HG03139 (cell line): ENCODE data around the gene RABL2A.
A peak's percentile ranks its signal among the peaks of the same experiment; 100 is the strongest.
"Not testable (repeated sequence)": the region's sequence is repeated elsewhere in the genome, so short reads cannot be mapped to it uniquely, and the experiment has no call there.

Experiments
- ATAC-seq: cut with Tn5 transposase; IDR thresholded peaks from one replicate; pipeline ENCODE4 v1.9.1; 2021; ENCODE audit not compliant: unreplicated experiment

RABL2A gene

DNA sequence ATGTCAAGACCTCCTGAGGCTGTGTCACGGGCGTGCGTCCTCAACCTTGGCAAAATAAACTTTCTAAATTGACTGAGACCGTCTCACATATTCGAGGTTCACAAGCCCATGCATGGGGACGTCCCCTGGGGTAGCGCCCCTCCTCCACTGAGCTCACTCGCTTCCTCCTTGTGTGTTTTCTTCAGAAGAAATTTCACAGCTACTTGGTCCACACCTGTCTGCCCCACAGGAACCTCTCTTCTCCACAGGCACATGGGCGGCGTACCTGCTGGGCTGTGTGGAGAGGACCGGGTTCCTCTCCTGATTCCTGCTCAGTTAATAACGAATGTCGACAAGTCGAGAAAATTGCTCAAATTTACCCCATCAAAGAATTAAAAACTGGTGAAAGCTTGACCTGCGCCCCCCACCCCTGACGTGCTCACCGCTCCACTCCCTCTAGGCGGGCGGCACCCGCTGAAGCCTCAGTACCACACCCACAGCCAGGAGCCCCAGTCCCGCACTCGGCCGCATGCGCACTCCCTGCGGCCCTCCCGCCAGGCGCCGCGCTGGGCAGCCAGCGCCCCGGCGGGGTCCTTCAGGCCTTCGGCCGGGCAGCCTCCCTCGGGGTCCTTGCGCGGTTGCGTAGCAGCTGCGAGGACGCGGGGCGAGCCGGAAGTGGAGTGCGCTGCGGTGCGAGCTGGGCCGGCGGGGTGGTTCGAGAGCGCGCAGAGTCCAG lies at the start of gene RABL2A:
Gene RABL2A, plus strand, starts transcription at position 651 of the 715 bp plus-strand sequence. CDS start 1,341 bp downstream, outside the sequence.
- ATAC-seq: peak; percentile 93

DNA sequence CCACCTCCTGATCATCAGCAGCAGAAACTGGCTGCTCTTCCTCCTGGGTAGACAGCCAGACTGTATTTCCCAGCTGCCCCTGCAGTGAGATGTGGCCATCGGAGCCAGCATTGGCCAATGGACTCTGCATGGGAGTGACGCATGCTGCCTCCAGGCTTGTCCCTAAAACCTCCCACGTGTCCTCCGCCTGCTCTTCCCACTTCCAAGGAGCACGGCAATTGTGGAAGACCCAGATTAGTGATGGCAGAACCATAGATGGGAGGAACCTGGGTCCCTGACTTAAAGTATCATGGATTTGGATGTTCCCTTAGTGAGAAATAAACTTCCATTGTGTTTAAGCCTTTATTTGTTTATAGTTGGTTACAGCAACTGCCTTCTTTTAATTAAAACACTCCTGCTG lies 48.6 kb upstream of the RABL2A start:
- ATAC-seq: not testable (repeated sequence)

DNA sequence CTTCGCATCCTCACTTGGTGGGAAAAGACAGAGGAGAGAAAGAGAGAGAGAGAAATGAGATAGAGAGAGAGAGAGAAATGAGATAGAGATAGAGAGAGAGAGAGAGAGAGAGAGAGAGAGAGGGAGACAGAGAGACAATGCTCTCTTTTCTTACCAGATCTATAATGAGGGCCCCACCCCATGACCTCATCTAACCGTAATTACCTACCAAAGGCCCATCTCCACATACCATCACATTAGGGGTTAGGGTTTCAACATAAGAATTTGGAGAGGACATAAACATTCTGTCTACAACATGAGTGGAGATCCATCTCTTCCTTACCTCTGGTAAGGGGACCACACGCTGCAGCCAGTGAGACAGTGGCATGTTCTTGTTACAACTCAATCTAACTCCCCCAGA lies 44.6 kb upstream of the RABL2A start:
- not testable (repeated sequence) for ATAC-seq

DNA sequence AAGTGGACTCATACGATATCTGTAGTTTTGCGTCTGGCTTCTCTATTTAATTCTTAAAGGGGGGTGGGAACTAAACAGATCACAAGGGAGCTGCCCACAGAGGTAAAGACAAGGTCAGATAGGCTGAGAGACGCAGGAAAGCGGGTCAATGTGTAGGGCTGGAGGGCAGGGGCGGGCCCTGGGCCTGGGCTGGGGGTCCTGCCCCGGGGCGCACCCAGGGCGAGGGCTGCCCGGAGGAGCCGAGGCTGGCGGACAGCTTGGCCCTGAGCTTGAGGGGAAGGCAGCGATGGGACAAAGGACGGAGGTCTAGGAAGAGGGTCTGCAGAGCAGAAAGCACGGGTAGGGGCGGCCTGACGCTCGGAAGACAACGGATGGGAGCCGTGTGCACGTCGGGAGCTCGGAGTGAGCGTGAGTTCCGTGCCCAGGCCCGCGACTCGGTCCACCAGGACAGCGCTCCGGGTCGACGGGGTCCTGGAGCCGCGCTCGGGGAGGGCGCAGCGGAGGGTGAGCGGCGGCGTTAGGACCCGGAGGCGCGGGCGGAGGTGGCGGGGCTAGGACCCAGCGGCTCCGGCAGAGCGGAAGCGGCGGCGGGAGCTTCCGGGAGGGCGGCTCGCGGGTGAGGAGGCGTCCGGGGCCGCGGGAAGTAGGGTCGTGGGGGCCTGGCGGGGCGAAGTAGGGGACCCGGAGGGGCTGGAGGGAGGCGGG lies 43.4 kb upstream of the RABL2A start:
- ATAC-seq: not testable (repeated sequence)

DNA sequence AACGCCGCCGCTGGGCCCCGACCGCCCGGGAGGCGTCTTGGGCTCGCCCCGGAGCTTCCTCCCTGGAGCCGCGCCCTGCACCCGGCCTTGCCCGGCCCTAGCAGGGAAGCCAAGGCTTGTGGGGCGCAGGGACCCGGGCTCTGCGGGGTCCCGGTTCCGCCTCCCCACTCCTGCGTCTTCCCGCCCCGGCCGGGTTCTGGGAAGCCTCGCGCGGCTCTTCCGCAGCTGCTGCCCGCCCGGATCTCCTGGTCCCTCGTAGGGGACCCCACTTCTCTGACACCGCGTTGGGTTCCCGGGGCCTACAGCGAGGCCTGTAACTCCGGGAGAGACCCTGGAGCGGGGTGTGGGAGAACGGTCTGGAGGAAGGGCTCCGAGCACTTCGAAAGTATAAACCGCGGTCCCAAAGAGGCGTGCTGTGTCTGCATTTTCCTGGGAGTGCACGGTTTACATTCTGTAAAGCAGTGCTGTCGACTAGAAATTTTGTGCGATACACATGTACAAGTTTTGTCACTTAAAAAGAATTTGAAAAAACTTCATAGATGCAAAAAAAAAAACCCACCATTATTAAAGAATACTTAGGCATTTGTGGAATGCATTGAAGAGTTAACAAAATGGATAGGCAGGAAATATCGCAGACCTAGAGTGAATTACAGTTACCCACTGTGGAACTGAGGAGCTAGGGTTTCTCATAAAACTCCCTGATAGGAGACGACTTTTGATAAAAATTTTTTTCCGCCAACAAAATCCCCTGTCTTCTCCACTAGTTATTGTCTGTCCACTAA lies 42.6 kb upstream of the RABL2A start:
- ATAC-seq: not testable (repeated sequence)

DNA sequence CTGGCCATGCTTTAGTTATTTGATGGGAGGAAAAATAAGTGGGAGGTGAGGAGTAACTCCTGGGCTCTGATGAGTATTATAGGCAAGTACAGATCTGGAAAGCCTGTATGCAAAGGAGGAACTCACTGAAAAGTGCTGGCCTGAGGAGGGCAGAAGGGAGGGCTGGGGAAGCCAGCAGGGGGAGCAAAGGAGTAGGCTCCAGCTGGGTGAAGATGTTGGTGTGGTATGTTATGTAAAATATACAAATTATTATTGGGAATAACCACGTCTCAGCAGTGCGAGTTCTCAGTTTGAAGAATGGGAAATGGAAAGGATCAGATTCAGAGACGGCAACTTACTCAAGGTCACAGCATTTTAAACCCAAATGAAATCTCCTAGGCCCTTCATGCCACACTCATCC lies 39.9 kb upstream of the RABL2A start:
- not testable (repeated sequence) for ATAC-seq

DNA sequence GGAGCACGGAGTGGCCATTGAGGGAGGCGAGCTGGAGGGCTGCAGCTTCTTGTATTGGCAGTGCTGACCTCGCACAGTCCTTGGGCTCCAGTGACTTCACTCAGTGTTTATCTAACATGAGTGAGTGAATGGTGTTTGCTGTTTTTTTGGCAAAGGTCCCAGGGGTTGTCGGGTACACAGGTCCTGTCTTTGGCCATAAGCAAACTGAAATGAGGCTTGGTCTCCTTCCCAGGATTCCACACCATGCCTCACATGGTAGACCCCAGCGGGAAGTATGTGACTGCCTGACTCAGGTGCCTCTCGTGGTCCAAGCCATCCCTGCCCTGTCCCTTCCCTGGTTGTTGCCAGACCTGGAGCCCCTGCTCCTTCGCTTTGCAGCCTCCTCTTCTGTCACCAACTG lies 37.5 kb upstream of the RABL2A start:
- not testable (repeated sequence) for ATAC-seq

DNA sequence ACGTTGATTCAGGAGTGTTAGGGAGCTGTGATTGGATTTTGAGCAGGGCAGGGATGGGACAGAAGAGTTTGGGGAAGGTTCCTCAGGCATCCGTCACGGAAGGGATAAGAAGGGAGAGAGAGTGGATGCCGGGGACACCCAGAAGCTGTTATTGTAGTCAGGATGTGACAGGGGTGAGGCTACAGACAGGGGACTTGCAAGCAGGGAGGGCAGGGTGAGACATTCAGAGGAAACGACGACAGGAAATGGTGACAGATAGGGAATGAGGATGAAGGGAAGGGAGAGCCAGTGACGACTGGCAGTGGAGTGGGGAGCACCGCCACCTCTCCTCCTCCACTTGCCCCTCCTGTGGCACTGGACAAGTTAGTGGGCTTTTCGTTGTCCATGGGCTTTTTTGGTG lies 35.1 kb upstream of the RABL2A start:
- ATAC-seq: not testable (repeated sequence)

- ATAC-seq: not testable (repeated sequence)
Measured at GRCh38 chr2:113593280-113593679, 33.8 kb upstream of the RABL2A start.

- ATAC-seq: not testable (repeated sequence)
Measured at GRCh38 chr2:113595725-113596124, 31.3 kb upstream of the RABL2A start.

- ATAC-seq: not testable (repeated sequence)
Measured at GRCh38 chr2:113597164-113597563, 29.9 kb upstream of the RABL2A start.

DNA sequence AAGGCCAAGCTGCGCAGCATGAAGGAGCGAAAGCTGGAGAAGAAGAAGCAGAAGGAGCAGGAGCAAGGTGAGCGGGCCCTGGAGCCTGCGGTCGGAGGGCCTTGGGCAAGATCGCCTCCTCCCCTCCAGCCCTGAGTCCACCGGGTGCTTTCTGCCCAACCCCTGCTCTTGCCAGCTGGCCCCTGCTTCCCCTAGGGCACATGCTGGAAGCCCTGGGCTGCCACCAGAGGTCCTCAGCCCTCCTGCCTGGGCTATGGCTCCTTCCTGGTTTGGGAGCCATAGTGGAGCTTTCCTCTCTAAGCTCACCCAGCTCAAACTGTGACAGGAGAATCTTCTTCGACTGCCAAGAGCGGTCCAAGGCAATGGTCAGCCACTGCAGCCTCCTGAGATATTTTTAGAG lies 29.5 kb upstream of the RABL2A start:
- not testable (repeated sequence) for ATAC-seq

DNA sequence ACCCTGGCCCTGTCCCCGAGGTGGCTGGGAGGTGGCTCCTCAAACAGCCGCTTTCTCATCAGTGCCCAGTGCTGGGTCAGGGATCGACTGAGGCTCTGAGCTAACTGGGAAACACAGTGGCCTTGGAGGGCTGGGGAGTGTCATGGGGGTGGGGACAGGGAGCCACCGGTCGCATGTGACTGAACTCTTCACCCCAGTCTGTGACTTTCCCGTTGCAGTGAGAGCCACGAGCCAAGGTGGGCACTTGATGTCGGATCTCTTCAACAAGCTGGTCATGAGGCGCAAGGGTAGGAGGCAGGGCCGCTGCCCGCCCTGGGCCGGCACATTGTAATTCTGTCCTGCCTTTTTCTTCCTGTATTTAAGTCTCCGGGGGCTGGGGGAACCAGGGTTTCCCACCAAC lies 28.9 kb upstream of the RABL2A start:
- ATAC-seq: not testable (repeated sequence)

- ATAC-seq: not testable (repeated sequence)
Measured at GRCh38 chr2:113598738-113599137, 28.3 kb upstream of the RABL2A start.

DNA sequence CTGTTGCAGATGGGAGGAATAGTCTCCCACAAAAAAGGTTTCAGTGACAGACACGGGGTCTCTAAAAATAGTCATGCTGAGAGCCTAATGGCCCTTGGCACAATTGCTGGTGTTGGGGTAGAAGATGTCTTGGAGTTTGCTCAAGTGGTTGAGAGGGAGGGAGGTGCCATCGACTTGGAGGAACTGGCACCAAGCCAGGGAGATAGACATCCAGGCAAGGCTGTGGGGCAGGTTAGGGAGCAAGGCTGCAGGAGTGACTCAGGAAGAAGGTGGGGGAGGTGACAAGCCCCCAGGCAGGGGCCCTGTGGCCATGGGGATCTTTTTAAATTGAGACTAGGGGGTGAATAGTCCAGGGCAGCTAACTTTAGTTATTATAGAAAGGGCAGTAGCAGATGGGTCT lies 27.9 kb upstream of the RABL2A start:
- ATAC-seq: not testable (repeated sequence)

DNA sequence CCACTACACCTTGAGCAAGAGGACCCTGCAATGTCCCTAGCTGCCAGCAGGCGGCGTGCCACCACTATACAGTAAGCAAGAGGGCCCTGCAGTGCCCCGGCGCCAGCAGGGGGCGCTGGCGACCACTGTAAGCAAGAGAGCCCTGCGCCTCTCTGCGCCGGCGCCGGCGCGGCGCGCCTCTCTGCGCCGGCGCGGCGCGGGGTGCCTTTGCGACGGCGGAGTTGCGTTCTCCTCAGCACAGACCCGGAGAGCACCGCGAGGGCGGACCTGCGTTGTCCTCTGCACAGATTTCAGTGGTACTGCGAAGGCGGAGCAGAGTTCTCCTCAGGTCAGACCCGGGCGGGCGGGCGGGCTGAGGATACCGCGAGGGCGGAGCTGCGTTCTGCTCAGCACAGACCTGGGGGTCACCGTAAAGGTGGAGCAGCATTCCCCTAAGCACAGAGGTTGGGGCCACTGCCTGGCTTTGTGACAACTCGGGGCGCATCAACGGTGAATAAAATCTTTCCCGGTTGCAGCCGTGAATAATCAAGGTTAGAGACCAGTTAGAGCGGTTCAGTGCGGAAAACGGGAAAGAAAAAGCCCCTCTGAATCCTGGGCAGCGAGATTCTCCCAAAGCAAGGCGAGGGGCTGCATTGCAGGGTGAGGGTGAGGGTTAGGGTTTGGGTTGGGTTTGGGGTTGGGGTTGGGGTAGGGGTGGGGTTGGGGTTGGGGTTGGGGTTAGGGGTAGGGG lies 24.9 kb upstream of the RABL2A start:
- not testable (repeated sequence) for ATAC-seq

DNA sequence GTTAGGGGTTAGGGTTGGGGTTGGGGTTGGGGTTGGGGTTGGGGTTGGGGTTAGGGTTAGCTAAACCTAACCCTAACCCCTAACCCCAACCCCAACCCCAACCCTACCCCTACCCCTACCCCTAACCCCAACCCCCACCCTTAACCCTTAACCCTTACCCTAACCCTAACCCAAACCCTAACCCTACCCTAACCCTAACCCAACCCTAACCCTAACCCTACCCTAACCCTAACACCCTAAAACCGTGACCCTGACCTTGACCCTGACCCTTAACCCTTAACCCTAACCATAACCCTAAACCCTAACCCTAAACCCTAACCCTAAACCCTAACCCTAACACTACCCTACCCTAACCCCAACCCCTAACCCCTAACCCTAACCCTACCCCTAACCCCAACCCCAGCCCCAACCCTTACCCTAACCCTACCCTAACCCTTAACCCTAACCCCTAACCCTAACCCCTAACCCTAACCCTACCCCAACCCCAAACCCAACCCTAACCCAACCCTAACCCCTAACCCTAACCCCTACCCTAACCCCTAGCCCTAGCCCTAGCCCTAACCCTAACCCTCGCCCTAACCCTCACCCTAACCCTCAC lies 24.1 kb upstream of the RABL2A start:
- ATAC-seq: peak; percentile 36

DNA sequence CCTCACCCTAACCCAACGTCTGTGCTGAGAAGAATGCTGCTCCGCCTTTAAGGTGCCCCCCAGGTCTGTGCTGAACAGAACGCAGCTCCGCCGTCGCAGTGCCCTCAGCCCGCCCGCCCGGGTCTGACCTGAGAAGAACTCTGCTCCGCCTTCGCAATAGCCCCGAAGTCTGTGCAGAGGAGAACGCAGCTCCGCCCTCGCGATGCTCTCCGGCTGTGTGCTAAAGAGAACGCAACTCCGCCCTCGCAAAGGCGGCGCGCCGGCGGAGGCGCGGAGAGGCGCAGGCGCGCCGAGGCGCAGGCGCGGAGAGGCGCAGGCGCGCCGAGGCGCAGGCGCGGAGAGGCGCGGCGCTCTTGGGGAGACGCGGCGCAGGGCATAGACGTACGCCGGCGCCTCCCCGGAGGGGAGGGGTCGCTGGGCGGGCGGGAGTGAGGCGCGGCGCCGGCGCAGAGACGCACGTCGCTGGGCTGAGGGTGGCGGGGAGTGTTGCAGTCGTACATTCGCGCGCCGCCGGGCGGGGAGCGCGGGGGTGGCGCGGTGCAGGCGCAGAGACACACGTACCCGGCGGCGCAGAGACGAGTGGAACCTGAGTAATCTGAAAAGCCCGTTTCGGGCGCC lies 23.5 kb upstream of the RABL2A start:
- ATAC-seq: peak; percentile 67

DNA sequence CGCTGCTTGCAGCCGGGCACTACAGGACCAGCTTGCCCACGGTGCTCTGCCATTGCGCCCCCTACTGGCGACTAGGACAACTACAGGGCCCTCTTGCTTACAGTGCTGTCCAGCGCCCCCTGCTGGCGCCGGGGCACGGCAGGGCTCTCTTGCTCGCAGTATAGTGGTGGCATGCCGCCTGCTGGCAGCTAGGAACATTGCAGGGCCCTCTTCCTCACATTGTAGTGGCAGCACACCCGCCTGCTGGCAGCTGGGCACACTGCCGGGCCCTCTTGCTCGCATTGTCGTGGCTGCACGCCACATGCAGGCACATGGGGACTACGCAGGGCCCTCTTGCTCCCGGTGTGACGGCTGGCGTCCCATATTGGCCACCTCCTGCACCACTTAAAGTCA lies 23.0 kb upstream of the RABL2A start:
- ATAC-seq: not testable (repeated sequence)

GRCh38 chr2:113604661-113605060 lies 22.4 kb upstream of the RABL2A start:
- ATAC-seq: not testable (repeated sequence)
